ENCODE data around the gene SH3GL2.

DNA sequence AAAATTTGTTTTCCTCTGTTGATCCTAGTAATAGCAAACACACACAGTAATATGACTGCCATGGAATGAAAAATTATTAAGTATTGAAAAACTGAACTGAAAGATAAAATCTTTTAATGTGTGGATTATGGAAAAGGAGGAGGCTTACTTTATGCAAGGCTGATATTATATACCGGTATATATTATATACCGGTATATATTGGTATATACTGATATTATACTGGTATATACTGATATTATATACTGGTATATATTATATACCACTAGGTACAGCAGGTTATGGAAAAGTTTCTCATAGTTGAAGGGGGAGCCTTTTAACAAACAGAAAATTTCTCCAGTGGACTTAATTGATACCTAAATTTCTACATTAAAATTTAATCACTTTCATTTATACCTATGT, 181.4 kb downstream of the SH3GL2 start:
- TF ChIP-seq, protein P1, sequence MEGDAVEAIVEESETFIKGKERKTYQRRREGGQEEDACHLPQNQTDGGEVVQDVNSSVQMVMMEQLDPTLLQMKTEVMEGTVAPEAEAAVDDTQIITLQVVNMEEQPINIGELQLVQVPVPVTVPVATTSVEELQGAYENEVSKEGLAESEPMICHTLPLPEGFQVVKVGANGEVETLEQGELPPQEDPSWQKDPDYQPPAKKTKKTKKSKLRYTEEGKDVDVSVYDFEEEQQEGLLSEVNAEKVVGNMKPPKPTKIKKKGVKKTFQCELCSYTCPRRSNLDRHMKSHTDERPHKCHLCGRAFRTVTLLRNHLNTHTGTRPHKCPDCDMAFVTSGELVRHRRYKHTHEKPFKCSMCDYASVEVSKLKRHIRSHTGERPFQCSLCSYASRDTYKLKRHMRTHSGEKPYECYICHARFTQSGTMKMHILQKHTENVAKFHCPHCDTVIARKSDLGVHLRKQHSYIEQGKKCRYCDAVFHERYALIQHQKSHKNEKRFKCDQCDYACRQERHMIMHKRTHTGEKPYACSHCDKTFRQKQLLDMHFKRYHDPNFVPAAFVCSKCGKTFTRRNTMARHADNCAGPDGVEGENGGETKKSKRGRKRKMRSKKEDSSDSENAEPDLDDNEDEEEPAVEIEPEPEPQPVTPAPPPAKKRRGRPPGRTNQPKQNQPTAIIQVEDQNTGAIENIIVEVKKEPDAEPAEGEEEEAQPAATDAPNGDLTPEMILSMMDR (conservative IDR thresholded peaks at IDR 0.05 in 1 of 2, IDR thresholded peaks at IDR 0.05 in 1 of 2; ENCODE audit: extremely low read depth in 1 of 2, insufficient read depth in 1 of 2, low read depth in 1 of 2, low read length in 2 of 2), result no peak
- TF ChIP-seq EZH2 (IDR thresholded peaks at IDR 0.05; ENCODE audit: borderline replicate concordance, low read length), result no peak
